NCI-H146 (cell line): ENCODE data around the gene PPARA.
A peak's percentile ranks its signal among the peaks of the same experiment; 100 is the strongest.

Source experiments
- DNase-seq: peaks from one replicate; lab custom pipeline; 2025; lab: John Stamatoyannopoulos, UW

Gene PPARA

DNA sequence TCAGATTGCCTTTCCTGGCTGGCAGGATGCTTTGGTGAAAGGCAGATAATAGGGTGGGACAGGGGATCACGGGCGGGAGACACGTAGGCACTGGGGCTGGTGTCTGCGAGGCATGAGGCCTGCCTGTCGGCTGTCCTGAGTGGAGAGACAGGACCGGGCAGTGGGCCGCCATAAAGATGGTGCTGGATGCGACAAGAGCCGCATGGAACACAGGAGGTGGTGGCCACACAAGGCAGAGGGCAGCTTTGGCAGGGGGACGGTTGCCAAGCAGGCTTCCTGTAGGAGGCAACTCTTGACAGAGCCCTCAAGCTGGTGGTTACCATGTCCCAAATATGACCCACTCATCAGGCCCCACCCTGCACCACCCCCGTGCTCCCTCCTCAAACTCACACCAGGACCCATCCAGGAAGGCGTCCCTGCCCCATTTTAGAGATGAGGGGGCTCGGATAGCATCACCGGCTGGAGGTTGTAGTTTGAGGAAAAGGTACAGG lies 4.9 kb upstream of the PPARA start:
- DNase-seq = no peak

DNA sequence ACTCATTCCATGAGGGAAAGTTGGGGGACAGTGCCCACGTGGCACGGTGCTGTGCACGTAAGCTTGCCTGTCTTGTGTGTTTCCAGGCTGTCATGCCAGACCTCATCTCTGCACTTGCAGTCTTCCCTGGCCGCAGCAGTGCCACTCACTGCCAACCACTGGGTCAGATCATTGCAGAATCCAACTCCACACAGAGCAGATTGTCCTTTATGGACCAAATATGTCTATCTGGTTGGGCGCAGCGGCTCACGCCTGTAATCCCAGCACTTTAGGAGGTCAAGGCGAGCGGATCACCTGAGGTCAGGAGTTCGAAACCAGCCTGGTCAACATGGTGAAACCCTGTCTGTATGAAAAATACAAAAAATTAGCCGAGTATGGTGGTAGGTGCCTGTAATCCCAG lies 4.4 kb upstream of the PPARA start:
- no peak for DNase-seq

DNA sequence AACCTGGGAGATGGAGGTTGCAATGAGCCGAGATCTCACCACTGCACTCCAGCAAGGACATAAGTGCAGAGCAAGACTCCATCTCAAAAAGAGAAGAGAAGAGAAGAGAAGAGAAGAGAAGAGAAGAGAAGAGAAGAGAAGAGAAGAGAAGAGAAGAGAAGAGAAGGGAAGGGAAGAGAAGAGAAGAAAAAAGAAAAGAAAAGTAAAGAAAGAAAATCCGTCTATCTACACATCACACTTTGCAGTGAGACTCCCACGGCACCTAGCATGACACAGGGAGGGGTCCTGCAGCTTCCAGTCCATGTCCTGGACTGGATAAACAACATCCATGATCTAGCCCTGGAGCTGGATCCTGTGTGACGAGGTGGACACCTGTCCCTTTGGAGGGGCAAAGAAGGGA lies 4.0 kb upstream of the PPARA start:
- DNase-seq = no peak

DNA sequence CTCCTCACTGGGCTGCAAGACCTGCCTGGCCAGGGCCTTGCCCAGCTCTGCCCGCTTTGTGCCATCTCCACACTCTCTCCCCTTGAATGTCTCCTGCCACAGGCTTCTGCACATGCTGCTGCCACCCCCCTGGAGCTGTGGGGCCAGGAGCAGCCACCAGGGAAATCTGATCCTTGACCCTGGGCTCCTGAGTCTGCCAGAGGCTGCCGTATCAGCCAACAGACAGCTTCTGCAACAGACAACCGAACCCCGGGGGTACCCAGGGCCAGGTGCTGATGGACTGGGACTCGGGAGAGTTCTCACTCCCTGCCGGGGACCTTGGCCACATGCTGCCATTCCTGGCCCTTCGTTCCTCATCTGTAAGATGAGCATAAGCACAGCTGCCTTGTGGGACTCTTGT lies 3.3 kb upstream of the PPARA start:
- DNase-seq = no peak

DNA sequence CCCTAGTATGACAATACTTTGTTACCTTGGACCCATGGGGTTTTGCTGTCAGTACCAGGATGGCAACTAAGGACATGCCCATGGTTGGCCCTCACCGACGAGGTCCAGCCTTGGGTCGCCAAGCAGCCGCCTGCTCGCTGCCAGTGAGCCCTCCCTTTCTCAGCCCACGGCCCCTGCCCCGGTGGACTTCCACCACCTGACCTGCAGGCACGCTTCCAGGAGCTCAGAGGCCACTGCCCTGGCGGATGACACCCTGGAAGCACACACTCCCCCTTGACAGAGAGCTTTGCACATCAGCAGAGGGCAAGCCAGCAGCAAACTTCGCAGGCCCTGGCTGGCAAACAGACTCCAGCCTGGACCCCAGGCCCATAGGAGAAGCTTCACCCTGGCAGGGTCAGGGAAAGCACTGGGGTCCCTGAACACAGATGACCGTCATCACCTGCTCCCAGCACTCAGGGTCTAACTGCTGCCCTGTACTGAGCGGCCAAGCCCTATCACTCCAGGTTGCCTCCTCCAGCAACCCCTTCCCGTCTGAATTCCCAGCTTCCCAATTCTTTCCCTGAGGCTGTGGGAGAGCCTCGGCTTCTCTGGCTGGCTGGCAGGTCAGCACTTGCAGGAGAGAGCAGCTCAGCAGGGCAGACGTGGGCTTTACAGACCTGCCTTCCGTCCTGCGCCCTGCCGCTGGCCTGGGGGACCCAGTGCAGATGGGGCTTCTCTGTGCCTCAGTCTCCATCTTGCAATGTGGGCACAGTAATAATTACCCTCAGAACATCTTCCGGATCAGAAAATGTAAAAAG lies 2.7 kb upstream of the PPARA start:
- no peak for DNase-seq

DNA sequence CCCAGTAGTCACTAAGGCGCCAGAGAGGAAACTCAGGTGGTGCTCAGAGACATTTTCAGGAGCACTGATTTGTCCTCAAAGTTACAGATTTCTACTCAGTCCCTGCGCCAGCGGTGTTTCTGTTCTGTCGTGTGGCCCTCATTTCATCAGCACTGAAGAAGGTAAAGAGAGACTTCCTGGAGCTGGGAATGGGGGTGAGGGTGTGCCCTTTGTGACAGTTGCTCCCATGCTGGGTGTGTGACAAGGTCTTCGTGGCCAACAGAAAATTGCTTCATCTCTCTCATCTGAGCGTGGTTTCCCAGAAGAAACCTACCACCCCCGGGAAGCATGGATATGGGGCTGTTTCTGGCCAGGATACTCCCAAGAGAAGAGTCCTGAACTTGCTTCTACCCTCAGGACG lies 2.0 kb upstream of the PPARA start:
- DNase-seq = no peak

DNA sequence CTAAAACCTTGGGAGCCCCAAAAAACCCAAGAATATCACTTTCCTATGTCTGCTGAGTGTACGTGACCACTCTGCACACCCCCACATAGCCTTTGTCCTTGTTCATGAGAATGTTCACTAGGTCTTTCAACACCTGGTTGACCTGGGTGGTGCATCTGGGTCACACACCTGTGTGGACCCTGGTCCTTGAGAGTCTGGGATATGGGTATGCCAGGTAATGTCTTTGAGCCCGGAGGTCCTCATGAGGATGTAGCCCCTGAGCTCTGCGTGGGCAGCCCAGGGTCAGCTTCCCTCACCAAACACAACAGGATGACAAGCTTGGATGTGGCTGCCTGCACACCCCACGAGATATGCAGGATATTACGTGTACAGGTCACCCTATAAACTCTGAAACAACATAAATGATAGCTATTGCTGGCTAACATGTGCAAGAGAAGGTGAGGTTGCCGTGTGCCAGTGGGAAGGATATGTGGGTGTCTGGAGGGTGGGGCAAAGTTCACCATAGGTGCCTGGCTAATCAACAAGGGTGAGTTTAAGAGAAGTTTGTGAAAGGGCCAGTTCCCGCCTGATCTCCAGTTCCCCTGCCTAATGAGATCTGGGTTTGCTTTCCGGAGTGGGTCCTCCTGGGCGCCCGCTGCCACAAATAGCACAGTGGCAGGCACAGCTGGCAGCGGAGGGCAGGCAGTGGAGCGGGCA lies 1.4 kb upstream of the PPARA start:
- no peak for DNase-seq

DNA sequence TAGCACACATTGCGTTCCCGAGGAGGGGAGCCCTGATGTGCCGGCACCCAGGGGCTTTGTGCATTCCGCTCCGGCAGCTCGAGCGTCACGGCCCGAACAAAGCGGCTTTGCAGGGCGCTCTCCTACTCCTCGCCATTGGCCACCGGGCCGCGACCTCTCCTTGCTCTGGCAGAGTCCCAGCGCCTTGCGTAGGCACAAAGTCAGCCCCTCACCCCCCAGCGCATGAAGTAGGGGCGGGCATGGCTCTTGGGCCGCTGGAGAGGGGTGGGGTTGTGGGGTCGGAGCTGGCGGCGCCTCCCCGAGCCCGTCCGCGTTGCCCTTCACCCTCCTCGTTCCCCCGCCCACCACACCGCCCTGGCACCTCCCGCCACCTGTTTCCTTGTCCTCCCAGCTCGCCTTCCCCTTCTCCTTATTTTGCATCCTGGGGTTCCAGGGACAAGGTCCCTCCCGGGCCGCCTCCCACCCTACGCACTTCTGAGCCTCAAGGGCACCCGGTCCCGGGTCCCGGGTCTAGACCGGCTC lies 753 bp upstream of the PPARA start:
- peak; percentile 52 for DNase-seq

DNA sequence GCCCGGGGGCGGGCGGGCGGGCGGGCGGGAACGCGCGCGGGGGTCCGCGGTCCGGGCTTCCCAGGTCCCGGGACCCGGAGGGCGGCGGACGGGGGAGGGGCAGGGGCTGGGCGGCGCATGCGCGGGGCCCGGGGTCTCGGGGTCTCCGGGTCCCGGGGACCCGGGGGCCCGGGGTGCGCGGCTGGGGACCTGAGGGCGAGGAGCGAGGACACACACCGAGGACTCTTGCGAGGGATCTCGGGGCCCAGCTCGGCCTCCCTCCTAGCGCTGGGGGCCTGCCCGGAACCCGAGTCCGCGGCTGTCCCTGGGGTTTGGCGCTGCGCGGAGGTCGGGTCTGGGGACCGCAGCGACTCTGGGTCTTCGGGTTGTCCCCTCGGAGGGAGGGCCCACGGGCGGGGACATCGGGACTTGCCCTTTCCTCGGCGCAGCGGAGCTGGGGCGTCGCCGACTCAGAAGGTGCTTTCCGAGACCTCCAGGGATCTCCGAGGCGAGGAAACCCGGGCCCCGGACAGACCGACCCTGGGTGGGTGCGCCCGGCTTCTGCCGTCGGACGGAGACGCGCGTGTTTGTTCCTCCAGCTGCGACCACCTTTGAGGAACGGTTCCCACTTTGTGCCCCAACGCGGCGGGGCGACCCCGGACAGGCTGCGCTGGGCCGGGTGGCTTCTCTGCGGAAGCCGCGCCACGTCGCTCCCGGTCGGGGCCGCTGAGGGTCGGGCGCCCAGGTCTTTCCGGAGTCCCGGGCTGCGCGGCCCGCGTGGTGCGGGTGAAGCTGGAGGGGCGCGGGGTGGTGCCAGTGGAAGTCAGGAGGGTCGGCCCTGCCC lies 540 bp downstream of the PPARA start:
- peak; percentile 20 for DNase-seq

DNA sequence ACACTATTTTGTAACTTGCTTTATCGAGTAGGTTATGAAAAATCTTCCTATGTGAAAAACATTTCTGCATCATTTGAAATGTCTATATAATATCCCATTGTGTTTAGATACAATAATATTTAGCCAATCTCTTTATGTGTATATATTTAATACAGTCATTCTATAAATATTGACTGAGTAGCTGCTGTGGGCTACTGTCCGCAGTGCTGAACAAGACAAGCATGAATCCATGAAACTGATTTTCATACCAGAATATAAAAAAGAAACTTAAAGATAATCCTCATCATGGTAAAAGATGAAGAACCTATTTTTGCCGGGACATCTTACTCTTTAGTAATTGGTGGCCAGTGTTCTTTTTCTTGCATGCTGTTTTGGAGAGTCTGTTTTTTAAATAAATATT lies 3.6 kb downstream of the PPARA start:
- no peak for DNase-seq

DNA sequence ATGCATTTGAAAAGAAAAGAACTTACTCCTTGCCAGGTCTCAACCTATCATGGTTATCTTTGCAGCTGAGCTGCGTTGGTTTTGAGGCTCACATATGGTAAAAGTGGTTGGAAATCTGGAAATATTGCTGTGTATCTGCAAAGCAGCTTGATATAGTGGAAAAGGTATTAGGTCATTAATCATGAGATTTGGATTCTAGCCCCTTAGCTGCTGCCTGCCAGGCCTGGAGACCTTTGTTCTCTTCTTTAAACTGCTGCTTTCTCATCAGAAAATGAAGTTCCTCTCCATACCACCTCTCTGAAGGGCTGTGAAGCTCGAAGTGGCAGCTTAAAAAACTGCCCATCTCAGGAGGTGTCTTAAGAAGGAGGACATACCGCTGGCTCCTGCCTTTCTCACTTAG lies 5.7 kb downstream of the PPARA start:
- no peak for DNase-seq

DNA sequence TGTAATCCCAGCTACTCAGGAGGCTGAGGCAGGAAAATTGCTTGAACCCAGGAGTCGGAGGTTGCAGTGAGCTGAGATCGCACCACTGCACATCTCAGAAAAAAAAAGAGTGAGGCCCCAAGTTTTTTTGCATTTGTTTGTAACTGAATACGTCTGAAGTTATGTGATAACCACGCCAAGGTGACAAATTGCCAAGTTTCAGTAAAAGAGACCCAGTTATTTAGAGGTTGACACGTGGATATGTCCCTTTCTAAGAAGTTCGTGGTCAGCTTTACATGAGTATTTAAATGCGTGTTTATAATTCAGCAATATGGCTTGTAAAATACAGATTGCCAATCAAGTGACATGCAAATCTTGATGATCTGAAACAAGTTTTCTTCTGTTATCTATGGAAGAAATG lies 8.0 kb downstream of the PPARA start:
- DNase-seq = no peak

DNA sequence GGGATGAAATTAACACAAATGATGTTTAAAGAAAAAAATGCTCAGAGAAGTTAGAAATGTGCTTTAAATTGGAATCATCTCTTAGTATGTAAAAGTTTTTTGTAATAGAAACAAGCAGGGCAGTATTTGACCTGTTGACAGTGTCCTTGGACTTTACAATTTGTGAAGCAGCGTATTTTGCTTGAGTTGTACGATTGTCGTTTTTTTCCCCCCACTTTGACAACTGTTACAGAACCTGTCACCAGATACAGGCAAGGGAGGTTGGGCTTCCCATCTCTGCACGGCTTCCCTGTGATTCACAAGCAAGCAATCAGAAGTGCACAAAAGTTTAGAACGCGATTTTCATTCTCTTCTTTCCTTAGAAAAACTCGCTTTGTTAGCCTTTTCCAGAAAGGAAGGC lies 8.9 kb downstream of the PPARA start:
- no peak for DNase-seq

DNA sequence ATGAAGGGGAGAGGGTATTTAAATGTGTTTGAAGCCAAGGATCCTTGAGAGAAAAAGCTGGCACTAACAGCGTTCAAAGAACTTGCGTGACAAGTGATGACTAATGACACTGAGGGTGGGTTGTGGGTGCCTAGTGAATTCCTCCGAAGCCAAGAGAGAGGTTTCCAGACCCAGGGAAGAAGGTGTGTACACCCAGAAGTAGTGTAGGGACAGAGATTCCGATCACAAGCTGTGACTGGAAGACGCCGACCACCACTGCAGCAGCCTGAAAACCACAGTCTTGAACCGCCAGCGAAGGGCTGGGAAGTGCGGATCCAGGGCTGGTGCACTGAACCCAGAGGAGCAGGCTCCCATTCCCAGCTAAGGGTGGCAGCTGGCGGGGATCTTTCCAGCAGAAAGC lies 9.5 kb downstream of the PPARA start:
- no peak for DNase-seq

DNA sequence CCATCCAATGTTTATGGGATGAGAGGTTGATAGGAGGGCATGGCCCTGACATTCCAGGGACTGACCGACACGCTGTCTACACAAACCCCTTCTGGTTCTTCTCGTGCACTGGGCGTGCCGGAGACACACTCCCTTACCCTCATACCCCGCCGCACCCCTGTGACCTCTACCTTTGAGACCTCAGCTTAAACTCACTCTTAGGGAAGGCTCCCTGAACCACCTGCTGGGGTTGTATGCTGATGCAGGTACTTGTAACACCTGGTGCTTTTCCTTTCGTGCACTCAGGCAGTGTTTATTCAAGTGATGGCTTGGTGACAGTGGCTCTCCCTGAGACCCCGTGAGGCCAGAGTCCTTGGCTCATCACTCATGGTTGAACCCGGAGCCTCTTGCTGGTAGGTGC lies 12.0 kb downstream of the PPARA start:
- peak; percentile 72 for DNase-seq

DNA sequence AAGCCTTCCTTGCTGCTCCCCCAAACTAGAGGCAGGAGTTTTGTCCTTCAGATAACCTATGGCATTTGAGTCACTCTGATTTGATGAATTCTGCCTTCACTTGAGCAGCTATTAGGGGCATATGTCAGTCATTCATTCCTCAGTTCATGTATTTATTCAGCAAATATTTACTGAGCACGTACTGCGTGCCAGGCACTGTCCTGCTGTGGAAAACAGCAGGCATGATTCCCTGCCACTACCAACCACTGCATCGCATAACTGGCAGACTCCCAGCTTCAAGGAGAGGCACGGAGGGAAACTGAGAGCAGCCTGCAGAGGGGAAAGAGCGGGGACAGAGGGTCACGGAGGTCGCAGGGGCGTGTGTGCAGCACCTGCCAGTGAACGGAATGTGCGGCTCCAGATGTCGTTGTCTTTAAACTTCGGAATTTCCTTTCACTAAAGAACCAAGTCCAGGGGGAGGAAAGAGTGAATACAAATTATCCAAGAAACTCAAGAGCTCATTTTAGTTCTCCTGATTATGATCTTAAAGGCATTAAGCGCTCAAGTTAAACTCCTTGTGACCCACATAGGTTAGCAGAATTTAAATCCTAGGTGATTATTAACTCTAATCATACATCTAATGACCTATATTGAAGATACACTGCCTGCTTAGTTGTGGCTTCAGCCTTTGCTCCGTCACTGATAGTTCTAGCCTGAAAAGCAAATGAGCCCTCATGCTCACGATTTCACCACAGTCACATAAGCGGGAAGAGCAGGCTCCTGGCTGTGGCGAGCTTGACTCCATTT lies 12.6 kb downstream of the PPARA start:
- DNase-seq = no peak

DNA sequence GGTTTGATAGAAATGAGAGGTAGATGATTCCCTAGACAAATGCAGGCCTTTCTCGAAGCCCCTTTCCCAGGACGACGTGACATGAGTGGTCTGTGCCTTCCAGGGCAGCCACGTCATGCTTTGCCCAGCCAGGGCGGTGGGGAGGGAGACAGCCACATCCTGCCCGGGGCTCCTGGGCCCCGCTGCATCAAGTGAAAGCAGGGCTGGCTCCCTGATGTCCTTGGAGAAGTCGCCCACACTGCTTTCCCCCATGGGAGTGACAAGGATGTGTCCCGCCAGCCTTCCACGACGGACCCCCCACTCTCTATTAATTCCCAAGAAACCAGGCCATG lies 13.2 kb downstream of the PPARA start:
- DNase-seq = no peak

DNA sequence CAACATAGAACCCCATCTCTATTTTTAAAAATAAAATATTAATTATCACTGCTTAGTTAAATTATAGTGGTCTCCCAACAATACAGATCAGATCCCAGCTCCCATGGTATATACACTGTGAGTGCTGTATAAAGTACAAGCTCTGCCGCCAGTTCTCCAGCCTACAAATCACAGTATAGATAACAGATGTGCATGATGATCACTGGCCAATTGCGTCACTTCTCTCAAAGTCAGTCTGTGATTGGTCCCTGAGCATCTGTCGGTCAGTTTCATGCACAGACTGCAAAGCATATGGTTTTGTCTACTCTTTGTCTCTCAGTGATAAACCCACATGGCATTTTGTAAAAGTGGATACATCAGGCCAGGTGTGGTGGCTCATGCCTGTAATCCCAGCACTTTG lies 15.7 kb downstream of the PPARA start:
- no peak for DNase-seq

DNA sequence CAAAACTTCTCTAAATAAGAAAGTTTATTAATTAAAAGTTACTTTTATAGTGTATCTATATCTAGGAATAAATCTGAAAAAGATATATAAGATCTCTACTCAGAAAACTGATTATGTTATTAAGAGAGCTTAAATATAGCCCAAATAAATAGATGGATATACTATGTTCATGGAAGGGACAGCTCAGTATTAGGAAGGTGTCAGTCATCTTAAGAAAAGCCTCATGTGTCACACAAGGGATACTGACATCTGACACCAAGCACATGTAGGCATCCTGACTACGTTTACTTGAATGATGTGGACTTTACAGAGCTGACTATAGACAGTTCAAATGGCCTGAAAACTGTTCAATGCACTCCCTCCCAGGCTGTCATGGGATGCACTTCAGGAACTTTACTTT lies 19.3 kb downstream of the PPARA start:
- DNase-seq = no peak

DNA sequence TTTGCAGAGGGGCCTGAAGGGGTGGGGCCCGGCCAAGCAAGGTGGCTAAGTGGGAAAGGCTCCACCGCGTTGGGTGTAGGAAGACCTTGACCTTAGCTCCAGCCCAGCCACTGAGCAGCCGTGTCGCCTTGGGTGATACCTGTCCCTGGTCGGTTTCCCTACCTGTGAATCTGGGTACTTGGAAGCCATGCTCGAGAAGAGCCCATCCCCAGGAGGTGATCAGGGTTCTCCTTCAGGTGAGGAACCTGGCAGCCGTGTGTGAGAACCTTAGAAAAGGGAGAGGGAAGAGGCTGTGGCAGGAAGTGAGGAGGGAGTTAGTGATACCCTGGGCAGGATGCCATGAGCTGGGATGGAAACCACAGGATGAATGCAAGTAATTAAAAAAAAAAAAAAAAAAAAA lies 21.6 kb downstream of the PPARA start:
- no peak for DNase-seq

DNA sequence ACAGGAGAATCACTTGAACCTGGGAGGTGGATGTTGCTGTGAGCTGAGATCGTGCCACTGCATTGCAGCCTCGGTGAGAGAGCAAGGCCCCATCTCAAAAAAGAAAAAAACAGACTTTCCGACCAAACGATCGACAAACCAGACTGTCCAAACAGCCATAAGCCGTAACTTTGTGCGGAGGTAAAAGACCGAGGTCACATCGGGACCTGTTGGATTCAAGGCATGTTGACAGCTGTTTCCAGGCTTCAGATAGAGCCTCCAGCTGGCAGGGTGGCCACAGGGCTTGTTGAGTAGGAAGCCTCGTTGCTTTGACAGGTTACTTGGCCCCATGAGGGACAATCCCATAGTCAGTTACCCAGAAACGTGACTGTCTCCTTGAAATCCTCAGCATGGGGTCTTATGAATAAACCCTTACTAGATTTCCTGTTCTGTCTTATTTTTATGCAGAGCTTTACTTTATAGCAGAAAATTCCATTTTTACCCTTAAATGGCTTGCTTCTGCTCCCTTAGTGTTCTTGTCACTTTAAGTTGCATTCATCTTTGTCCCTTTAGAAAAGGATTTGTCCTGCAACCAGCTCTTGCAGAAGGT lies 22.3 kb downstream of the PPARA start:
- no peak for DNase-seq

DNA sequence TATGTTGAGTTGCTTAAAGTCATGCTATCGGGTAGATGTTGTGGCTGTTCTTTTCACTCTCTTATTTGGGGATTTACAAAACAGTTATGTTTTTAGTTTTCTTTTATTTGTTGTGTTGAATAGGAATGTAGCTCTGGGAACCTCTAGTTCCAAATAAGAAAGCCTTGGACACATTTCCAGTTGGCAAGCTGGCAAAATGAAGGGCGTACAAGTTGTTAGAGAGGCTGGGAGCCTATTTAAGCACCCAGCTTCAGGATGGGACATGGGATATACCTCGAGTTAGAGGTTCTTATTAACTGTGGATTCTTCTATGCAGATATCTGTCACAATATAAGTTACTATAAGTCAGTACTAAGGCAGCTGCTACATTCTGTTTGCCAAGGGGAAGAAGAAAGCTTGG lies 22.8 kb downstream of the PPARA start:
- DNase-seq = no peak
